Stimulated activated naive CD8-positive, alpha-beta T cell treated with anti-CD3 and anti-CD28 coated beads, Interleukin-15, Interleukin-2, amounts not matched to agents 100 U/mL and 50 U/mL, for 24 hours (primary cell): Measurements from ENCODE around the gene LAMA3.

ENCODE experiments used
- ATAC-seq: fragments of 150-1000 bp; cut with Tn5 transposase; one replicate; pipeline ENCODE4 v1.10.0; 2021
- DNase-seq: peaks from one replicate; pipeline ENCODE4 v3.0.0; 2021

Gene LAMA3

GRCh38 chr18:24000613-24001490 is 311.6 kb downstream of the LAMA3 start:
- DNase-seq = no peak
- no peak for ATAC-seq

- ATAC-seq = no peak
- no peak for DNase-seq
Observed at GRCh38 chr18:24002479-24002878, 313.2 kb downstream of the LAMA3 start.

GRCh38 chr18:24003288-24003687 is 314.0 kb downstream of the LAMA3 start:
- no peak for ATAC-seq
- DNase-seq = no peak

- ATAC-seq = no peak
- no peak for DNase-seq
Observed at GRCh38 chr18:24003903-24004640, 314.8 kb downstream of the LAMA3 start.
